ENCODE data around the gene GAB2. TPM values are rescaled to one million over a fixed set of nuclear protein-coding genes. Genes with fewer than 3 reads are reported as not detected.
"Not testable (repeated sequence)": the region's sequence is repeated elsewhere in the genome, so short reads cannot be mapped to it uniquely, and the experiment has no call there.

The GAB2 gene
- total RNA-seq, 5 donors from 2014 or later (not counting 1 experiment from before 2014, with no cell fraction given): 5.4 to 17.2 (median 8.8) TPM

- CTCF ChIA-PET: no interaction called here
These were observed 240.4 kb downstream of the GAB2 start for GRCh38 chr11:78177216-78177615.

GRCh38 chr11:78176605-78177141, 240.9 kb downstream of the GAB2 start:
- H3K36me3 ChIP-seq (ENCODE audit: control insufficient read depth in 2 of 2, extremely low read depth in 1 of 2, insufficient read depth in 1 of 2, low read length in 1 of 2): peaks cover 5 to 17% of the 10 kb centered on the region in 2 donors
- no peaks in the 10 kb centered on the region for H3K9me3 ChIP-seq
- H3K27me3 ChIP-seq (replicated peaks in 1 of 2; ENCODE audit: control insufficient read depth in 2 of 2, extremely low read depth in 1 of 2, insufficient read depth in 2 of 2, low read length in 1 of 2): no peaks in the 10 kb centered on the region
- ATAC-seq (replicated peaks in 1 of 4) (no peak), DNase-seq (no peak)
- 95% methylated on average over 4 of the region's 10 CpGs for WGBS (ENCODE audit: insufficient coverage)
- H3K4me3 ChIP-seq (ENCODE audit: control insufficient read depth in 1 of 2, extremely low read depth in 1 of 2, low read length in 1 of 2): no peak overlapping the region
- Mint-ChIP-seq H3K27me3 (no peaks in the 10 kb centered on the region), H3K36me3 (peaks cover 49% of the 10 kb centered on the region), H3K4me1 (peaks cover 5 to 10% (median 8%) of the 10 kb centered on the region in 3 donors), H3K4me3 (no peak overlapping the region), H3K9me3 (peaks cover 0 to 3% (median 3%) of the 10 kb centered on the region in 3 donors), H3K27ac (no peak overlapping the region)
- H3K27ac ChIP-seq (ENCODE audit: low read length): no peak overlapping the region
- no peaks in the 10 kb centered on the region for H3K4me1 ChIP-seq (ENCODE audit: control insufficient read depth in 1 of 2, extremely low read depth in 1 of 2, insufficient read depth in 2 of 2, low read length in 2 of 2)
- ChIA-PET CTCF (interaction anchor here in 1 of 2 donors (0.6 kb wide), 1 partner anchor 417 kb away, joined by 3 read pairs; no protein-coding TSS in a partner anchor), POLR2A (no interaction called here)

More at GRCh38 chr11:78177216-78177615, 240.4 kb downstream of the GAB2 start:
- H3K27ac ChIP-seq (ENCODE audit: low read length): no peak overlapping the region
- peaks cover 5 to 10% (median 8%) of the 10 kb centered on the region in 3 donors for H3K4me1 Mint-ChIP-seq
- no peak overlapping the region for H3K4me3 Mint-ChIP-seq
- no peak overlapping the region for H3K27ac Mint-ChIP-seq
- peaks cover 0 to 3% (median 3%) of the 10 kb centered on the region in 3 donors for H3K9me3 Mint-ChIP-seq
- 98% methylated on average over 7 of the region's 7 CpGs for WGBS (ENCODE audit: insufficient coverage)
- ATAC-seq (replicated peaks in 1 of 4) (no peak), DNase-seq (no peak)
- POLR2A ChIA-PET: no interaction called here
- peaks cover 5 to 17% of the 10 kb centered on the region in 2 donors for H3K36me3 ChIP-seq (ENCODE audit: control insufficient read depth in 2 of 2, extremely low read depth in 1 of 2, insufficient read depth in 1 of 2, low read length in 1 of 2)
- H3K9me3 ChIP-seq: no peaks in the 10 kb centered on the region
- H3K27me3 ChIP-seq (replicated peaks in 1 of 2; ENCODE audit: control insufficient read depth in 2 of 2, extremely low read depth in 1 of 2, insufficient read depth in 2 of 2, low read length in 1 of 2): no peaks in the 10 kb centered on the region
- no peak overlapping the region for H3K4me3 ChIP-seq (ENCODE audit: control insufficient read depth in 1 of 2, extremely low read depth in 1 of 2, low read length in 1 of 2)
- no peaks in the 10 kb centered on the region for H3K4me1 ChIP-seq (ENCODE audit: control insufficient read depth in 1 of 2, extremely low read depth in 1 of 2, insufficient read depth in 2 of 2, low read length in 2 of 2)
- H3K36me3 Mint-ChIP-seq: peaks cover 48% of the 10 kb centered on the region
- H3K27me3 Mint-ChIP-seq: no peaks in the 10 kb centered on the region

GRCh38 chr11:78175862-78176261, 241.8 kb downstream of the GAB2 start:
- H3K4me1 Mint-ChIP-seq; H3K27me3 ChIP-seq (replicated peaks in 1 of 2; ENCODE audit: control insufficient read depth in 2 of 2, extremely low read depth in 1 of 2, insufficient read depth in 2 of 2, low read length in 1 of 2); DNase-seq; CTCF ChIA-PET; H3K4me3 ChIP-seq (ENCODE audit: control insufficient read depth in 1 of 2, extremely low read depth in 1 of 2, low read length in 1 of 2); H3K27ac Mint-ChIP-seq; POLR2A ChIA-PET; H3K4me1 ChIP-seq (ENCODE audit: control insufficient read depth in 1 of 2, extremely low read depth in 1 of 2, insufficient read depth in 2 of 2, low read length in 2 of 2); H3K4me3 Mint-ChIP-seq; H3K9me3 Mint-ChIP-seq; H3K27me3 Mint-ChIP-seq; H3K9me3 ChIP-seq; H3K27ac ChIP-seq (ENCODE audit: low read length); ATAC-seq (replicated peaks in 1 of 4): not testable (repeated sequence)
- 95% methylated on average over 2 of the region's 3 CpGs for WGBS (ENCODE audit: insufficient coverage)
- peaks cover 48% of the 10 kb centered on the region for H3K36me3 Mint-ChIP-seq
- peaks cover 6 to 17% of the 10 kb centered on the region in 2 donors for H3K36me3 ChIP-seq (ENCODE audit: control insufficient read depth in 2 of 2, extremely low read depth in 1 of 2, insufficient read depth in 1 of 2, low read length in 1 of 2)

GRCh38 chr11:78171951-78172350, 245.7 kb downstream of the GAB2 start:
- ChIA-PET POLR2A (no interaction called here), CTCF (no interaction called here)
- H3K27ac Mint-ChIP-seq: no peak overlapping the region
- no peak overlapping the region for H3K4me3 ChIP-seq (ENCODE audit: control insufficient read depth in 1 of 2, extremely low read depth in 1 of 2, low read length in 1 of 2)
- H3K4me3 Mint-ChIP-seq: no peak overlapping the region
- H3K4me1 ChIP-seq (ENCODE audit: control insufficient read depth in 1 of 2, extremely low read depth in 1 of 2, insufficient read depth in 2 of 2, low read length in 2 of 2): no peaks in the 10 kb centered on the region
- no peak for DNase-seq
- peaks cover 3 to 14% of the 10 kb centered on the region in 2 donors for H3K36me3 ChIP-seq (ENCODE audit: control insufficient read depth in 2 of 2, extremely low read depth in 1 of 2, insufficient read depth in 1 of 2, low read length in 1 of 2)
- H3K27ac ChIP-seq (ENCODE audit: low read length): no peak overlapping the region
- no peaks in the 10 kb centered on the region for H3K27me3 Mint-ChIP-seq
- H3K27me3 ChIP-seq (replicated peaks in 1 of 2; ENCODE audit: control insufficient read depth in 2 of 2, extremely low read depth in 1 of 2, insufficient read depth in 2 of 2, low read length in 1 of 2): no peaks in the 10 kb centered on the region
- 91% methylated on average over 5 of the region's 6 CpGs for WGBS (ENCODE audit: insufficient coverage)
- H3K9me3 Mint-ChIP-seq: peaks cover 0 to 3% (median 3%) of the 10 kb centered on the region in 3 donors
- peaks cover 42% of the 10 kb centered on the region for H3K36me3 Mint-ChIP-seq
- no peaks in the 10 kb centered on the region for H3K4me1 Mint-ChIP-seq
- no peak for ATAC-seq (replicated peaks in 1 of 4)
- H3K9me3 ChIP-seq: no peaks in the 10 kb centered on the region

GRCh38 chr11:78170874-78171549, 246.6 kb downstream of the GAB2 start:
- Histone ChIP-seq H3K4me3 (ENCODE audit: control insufficient read depth in 1 of 2, extremely low read depth in 1 of 2, low read length in 1 of 2) (no peak overlapping the region), H3K27me3 (replicated peaks in 1 of 2; ENCODE audit: control insufficient read depth in 2 of 2, extremely low read depth in 1 of 2, insufficient read depth in 2 of 2, low read length in 1 of 2) (no peaks in the 10 kb centered on the region), H3K27ac (ENCODE audit: low read length) (no peak overlapping the region), H3K4me1 (ENCODE audit: control insufficient read depth in 1 of 2, extremely low read depth in 1 of 2, insufficient read depth in 2 of 2, low read length in 2 of 2) (no peaks in the 10 kb centered on the region), H3K36me3 (ENCODE audit: control insufficient read depth in 2 of 2, extremely low read depth in 1 of 2, insufficient read depth in 1 of 2, low read length in 1 of 2) (peaks cover 3 to 13% of the 10 kb centered on the region in 2 donors), H3K9me3 (no peaks in the 10 kb centered on the region)
- ATAC-seq (replicated peaks in 1 of 4): no peak
- H3K4me3 Mint-ChIP-seq: no peak overlapping the region
- H3K9me3 Mint-ChIP-seq: no peaks in the 10 kb centered on the region
- no peaks in the 10 kb centered on the region for H3K4me1 Mint-ChIP-seq
- H3K27me3 Mint-ChIP-seq: no peaks in the 10 kb centered on the region
- peaks cover 33% of the 10 kb centered on the region for H3K36me3 Mint-ChIP-seq
- DNase-seq: no peak
- ChIA-PET POLR2A (interaction anchor here in 1 of 2 donors (0.5 kb wide), 1 partner anchor 97 kb away, joined by 6 read pairs; no protein-coding TSS in a partner anchor), CTCF (no interaction called here)
- 78% methylated on average over 4 of the region's 7 CpGs for WGBS (ENCODE audit: insufficient coverage)
- no peak overlapping the region for H3K27ac Mint-ChIP-seq

- Histone ChIP-seq H3K4me1 (ENCODE audit: control insufficient read depth in 1 of 2, extremely low read depth in 1 of 2, insufficient read depth in 2 of 2, low read length in 2 of 2) (no peaks in the 10 kb centered on the region), H3K36me3 (ENCODE audit: control insufficient read depth in 2 of 2, extremely low read depth in 1 of 2, insufficient read depth in 1 of 2, low read length in 1 of 2) (peaks cover 3 to 13% of the 10 kb centered on the region in 2 donors), H3K9me3 (no peaks in the 10 kb centered on the region), H3K4me3 (ENCODE audit: control insufficient read depth in 1 of 2, extremely low read depth in 1 of 2, low read length in 1 of 2) (no peak overlapping the region), H3K27ac (ENCODE audit: low read length) (no peak overlapping the region), H3K27me3 (replicated peaks in 1 of 2; ENCODE audit: control insufficient read depth in 2 of 2, extremely low read depth in 1 of 2, insufficient read depth in 2 of 2, low read length in 1 of 2) (no peaks in the 10 kb centered on the region)
- 90% methylated on average over 11 of the region's 11 CpGs for WGBS (ENCODE audit: insufficient coverage)
- ATAC-seq (replicated peaks in 1 of 4) (no peak), DNase-seq (no peak)
- Mint-ChIP-seq H3K27me3 (no peaks in the 10 kb centered on the region), H3K9me3 (no peaks in the 10 kb centered on the region), H3K36me3 (peaks cover 33% of the 10 kb centered on the region), H3K27ac (no peak overlapping the region), H3K4me3 (no peak overlapping the region), H3K4me1 (no peaks in the 10 kb centered on the region)
- CTCF ChIA-PET: no interaction called here
- POLR2A ChIA-PET: no interaction called here
These were observed 247.2 kb downstream of the GAB2 start for GRCh38 chr11:78170413-78170812.

Measured in T-cell (primary cell).